ENCODE measurements around the gene KCNN2. TPM values are rescaled to one million over a fixed set of nuclear protein-coding genes. Genes with fewer than 3 reads are reported as not detected.
A peak's percentile ranks its signal among the peaks of the same experiment; 100 is the strongest.

KCNN2 gene
- total RNA-seq, 6 experiments from 2014 or later = 13.9 to 51.6 (median 47.0) TPM

DNA sequence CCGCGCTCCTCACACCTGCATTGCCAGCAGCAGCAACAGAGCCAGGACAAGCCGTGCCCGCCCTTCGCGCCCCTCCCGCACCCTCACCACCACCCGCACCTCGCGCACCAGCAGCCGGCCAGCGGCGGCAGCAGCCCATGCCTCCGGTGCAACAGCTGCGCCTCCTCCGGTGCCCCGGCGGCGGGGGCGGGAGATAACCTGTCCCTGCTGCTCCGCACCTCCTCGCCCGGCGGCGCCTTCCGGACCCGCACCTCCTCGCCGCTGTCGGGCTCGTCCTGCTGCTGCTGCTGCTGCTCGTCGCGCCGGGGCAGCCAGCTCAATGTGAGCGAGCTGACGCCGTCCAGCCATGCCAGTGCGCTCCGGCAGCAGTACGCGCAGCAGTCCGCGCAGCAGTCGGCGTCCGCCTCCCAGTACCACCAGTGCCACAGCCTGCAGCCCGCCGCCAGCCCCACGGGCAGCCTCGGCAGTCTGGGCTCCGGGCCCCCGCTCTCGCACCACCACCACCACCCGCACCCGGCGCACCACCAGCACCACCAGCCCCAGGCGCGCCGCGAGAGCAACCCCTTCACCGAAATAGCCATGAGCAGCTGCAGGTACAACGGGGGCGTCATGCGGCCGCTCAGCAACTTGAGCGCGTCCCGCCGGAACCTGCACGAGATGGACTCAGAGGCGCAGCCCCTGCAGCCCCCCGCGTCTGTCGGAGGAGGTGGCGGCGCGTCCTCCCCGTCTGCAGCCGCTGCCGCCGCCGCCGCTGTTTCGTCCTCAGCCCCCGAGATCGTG, 517 bp downstream of the KCNN2 start:
- Mint-ChIP-seq H3K27ac (peak overlapping the region; percentile 74), H3K4me3 (peak overlapping the region; percentile 97), H3K4me1 (ENCODE audit: low read depth) (peaks cover 46% of the 10 kb centered on the region), H3K36me3 (ENCODE audit: low read depth) (peaks cover 13% of the 10 kb centered on the region; the same call in 1 of the 2 replicates), H3K27me3 (ENCODE audit: insufficient read depth) (peaks cover 11% of the 10 kb centered on the region; the same call in 1 of the 2 replicates), H3K9me3 (no peaks in the 10 kb centered on the region)
- peak; percentile 18 for DNase-seq
- TF ChIP-seq, protein P1, sequence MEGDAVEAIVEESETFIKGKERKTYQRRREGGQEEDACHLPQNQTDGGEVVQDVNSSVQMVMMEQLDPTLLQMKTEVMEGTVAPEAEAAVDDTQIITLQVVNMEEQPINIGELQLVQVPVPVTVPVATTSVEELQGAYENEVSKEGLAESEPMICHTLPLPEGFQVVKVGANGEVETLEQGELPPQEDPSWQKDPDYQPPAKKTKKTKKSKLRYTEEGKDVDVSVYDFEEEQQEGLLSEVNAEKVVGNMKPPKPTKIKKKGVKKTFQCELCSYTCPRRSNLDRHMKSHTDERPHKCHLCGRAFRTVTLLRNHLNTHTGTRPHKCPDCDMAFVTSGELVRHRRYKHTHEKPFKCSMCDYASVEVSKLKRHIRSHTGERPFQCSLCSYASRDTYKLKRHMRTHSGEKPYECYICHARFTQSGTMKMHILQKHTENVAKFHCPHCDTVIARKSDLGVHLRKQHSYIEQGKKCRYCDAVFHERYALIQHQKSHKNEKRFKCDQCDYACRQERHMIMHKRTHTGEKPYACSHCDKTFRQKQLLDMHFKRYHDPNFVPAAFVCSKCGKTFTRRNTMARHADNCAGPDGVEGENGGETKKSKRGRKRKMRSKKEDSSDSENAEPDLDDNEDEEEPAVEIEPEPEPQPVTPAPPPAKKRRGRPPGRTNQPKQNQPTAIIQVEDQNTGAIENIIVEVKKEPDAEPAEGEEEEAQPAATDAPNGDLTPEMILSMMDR (IDR thresholded peaks at IDR 0.05) = peak; percentile 11; the same call in 1 of the 2 replicates

DNA sequence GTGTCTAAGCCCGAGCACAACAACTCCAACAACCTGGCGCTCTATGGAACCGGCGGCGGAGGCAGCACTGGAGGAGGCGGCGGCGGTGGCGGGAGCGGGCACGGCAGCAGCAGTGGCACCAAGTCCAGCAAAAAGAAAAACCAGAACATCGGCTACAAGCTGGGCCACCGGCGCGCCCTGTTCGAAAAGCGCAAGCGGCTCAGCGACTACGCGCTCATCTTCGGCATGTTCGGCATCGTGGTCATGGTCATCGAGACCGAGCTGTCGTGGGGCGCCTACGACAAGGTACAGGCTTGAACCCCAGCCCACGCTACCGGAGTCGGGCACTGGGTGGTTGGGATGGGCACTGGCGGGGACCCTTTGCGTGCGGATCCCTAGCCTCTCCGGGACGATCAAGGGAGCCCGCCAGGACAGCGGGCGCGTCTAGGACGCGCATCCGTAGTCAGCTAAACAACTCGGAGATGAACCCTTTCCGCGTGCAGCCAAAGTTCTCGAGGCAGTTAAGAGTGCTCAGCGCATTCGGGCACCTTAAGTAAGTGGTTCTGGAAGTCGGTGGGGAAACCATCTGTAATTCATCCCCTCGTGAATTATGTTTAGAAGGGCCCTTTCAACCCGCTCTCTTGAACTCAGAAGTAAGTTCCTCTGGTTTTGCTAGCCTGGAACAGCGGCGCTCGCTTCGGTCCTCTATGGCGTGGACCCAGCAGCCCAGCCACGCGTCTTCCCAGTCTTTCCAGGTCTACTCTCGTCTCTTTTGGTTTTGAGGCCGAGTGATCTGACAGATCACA, 1.3 kb downstream of the KCNN2 start:
- Mint-ChIP-seq H3K4me3 (peak overlapping the region; percentile 97), H3K9me3 (no peaks in the 10 kb centered on the region), H3K36me3 (ENCODE audit: low read depth) (peaks cover 13% of the 10 kb centered on the region; the same call in 1 of the 2 replicates), H3K4me1 (ENCODE audit: low read depth) (peaks cover 44% of the 10 kb centered on the region), H3K27me3 (ENCODE audit: insufficient read depth) (peaks cover 11% of the 10 kb centered on the region; the same call in 1 of the 2 replicates), H3K27ac (no peak overlapping the region)
- DNase-seq = no peak
- TF ChIP-seq, protein P1 (IDR thresholded peaks at IDR 0.05) = no peak

DNA sequence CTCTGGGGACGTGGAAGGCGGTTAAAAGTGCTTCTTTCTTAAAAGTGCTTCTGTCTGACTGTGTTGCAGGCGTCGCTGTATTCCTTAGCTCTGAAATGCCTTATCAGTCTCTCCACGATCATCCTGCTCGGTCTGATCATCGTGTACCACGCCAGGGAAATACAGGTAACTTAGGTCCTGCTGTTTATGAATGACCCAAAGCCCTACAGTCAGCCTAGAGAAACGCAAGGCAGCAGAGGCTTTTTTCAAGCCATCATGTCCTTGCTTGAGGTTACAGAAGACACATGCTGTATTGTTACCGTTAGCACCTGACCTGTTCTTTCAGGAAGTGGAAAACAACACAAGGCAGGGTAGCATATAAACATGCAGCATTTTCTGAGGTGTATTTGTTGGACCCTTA, 2.0 kb downstream of the KCNN2 start:
- DNase-seq = no peak
- H3K36me3 Mint-ChIP-seq (ENCODE audit: low read depth) = peaks cover 13% of the 10 kb centered on the region; the same call in 1 of the 2 replicates
- peaks cover 11% of the 10 kb centered on the region; the same call in 1 of the 2 replicates for H3K27me3 Mint-ChIP-seq (ENCODE audit: insufficient read depth)
- H3K27ac Mint-ChIP-seq = no peak overlapping the region
- peak overlapping the region; percentile 97 for H3K4me3 Mint-ChIP-seq
- no peaks in the 10 kb centered on the region for H3K9me3 Mint-ChIP-seq
- TF ChIP-seq, protein P1 (IDR thresholded peaks at IDR 0.05) = 0 out of 2 replicates have a peak, but pooled peaks have one; percentile 8
- peaks cover 37% of the 10 kb centered on the region for H3K4me1 Mint-ChIP-seq (ENCODE audit: low read depth)

DNA sequence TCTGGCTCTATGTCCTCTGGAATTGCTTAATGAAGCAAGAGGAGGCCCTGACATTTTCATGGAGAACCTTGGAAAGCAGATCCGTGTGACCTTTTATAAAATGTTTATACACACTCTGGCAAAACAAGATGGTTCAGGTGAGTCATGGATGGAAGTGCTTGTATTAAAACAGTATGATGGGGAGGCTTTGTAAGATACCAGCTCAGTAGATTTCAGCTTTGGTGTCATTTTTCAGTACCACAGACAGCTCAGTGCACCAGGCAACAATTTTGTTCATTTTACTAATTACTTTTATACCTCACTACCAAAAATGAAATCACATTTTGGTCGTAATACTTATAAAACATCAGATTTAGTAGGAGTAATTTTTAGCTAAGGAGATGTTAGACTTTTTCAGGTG, 5.2 kb downstream of the KCNN2 start:
- Mint-ChIP-seq H3K4me3 (no peak overlapping the region), H3K4me1 (ENCODE audit: low read depth) (peaks cover 24% of the 10 kb centered on the region), H3K27ac (no peak overlapping the region), H3K9me3 (no peaks in the 10 kb centered on the region), H3K27me3 (ENCODE audit: insufficient read depth) (peaks cover 9% of the 10 kb centered on the region; the same call in 1 of the 2 replicates), H3K36me3 (ENCODE audit: low read depth) (peaks cover 8% of the 10 kb centered on the region; the same call in 1 of the 2 replicates)
- peak; percentile 39 for DNase-seq
- TF ChIP-seq, protein P1 (IDR thresholded peaks at IDR 0.05) = no peak

DNA sequence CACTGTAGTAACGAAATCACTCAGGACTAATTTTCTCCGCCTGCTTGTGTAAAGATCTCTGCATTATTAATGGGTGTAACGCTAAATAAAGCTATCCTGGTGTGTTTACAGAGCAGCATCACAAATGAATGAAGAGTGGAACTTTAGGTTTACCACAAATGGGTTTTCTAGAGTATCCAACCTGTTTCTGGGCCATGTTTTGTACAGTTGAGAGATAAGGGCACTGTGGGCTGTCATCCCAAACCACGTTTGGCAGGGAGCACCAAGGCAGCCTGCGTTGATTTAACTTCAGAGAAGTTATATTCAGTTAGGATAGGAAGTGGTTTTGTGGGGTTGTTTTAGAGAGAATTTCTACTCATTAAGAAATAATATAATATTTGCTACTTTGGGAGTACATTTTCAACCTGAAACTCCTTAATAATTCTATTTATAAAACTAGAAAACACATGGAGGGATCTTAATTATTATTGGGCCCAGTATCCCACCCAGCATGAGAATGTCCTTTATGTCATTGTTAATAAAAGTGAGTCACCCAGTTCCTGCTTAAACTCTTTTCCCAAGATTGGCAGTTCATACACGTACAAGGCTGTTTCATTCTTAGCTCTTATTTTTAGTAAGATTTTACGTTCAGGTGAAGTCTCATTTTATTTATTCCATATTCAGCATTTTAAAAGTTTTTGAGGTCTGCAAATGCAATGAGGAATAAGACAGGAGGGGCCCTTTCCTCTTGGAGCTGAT, 8.0 kb downstream of the KCNN2 start:
- Mint-ChIP-seq H3K27me3 (ENCODE audit: insufficient read depth) (no peaks in the 10 kb centered on the region), H3K4me1 (ENCODE audit: low read depth) (peaks cover 18% of the 10 kb centered on the region; the same call in 1 of the 2 replicates), H3K4me3 (no peak overlapping the region), H3K27ac (no peak overlapping the region), H3K9me3 (no peaks in the 10 kb centered on the region), H3K36me3 (ENCODE audit: low read depth) (no peaks in the 10 kb centered on the region; the same call in 1 of the 2 replicates)
- no peak for DNase-seq
- TF ChIP-seq, protein P1 (IDR thresholded peaks at IDR 0.05) = no peak
